NCI-H1930 (cell line): ENCODE results near the gene ZNRF2.
"Not testable (repeated sequence)": the region's sequence is repeated elsewhere in the genome, so short reads cannot be mapped to it uniquely, and the experiment has no call there.

Source experiments
- DNase-seq, 2 experiments: peaks; one replicate each; lab custom pipeline; 2025; lab: John Stamatoyannopoulos, UW

ZNRF2 gene

GRCh38 chr7:30363778-30364563, 79.6 kb downstream of the ZNRF2 start:
- DNase-seq = no peak

- no peak for DNase-seq
These were observed 80.4 kb downstream of the ZNRF2 start for GRCh38 chr7:30364773-30365172.

- DNase-seq = no peak
These were observed 81.2 kb downstream of the ZNRF2 start for GRCh38 chr7:30365621-30366020.

GRCh38 chr7:30366606-30367005, 82.2 kb downstream of the ZNRF2 start:
- DNase-seq = no peak

- no peak for DNase-seq
These were observed 83.2 kb downstream of the ZNRF2 start for GRCh38 chr7:30367561-30367960.

GRCh38 chr7:30369879-30370278, 85.5 kb downstream of the ZNRF2 start:
- DNase-seq = no peak

- no peak for DNase-seq
These were observed 86.9 kb downstream of the ZNRF2 start for GRCh38 chr7:30371321-30371720.

- DNase-seq = no peak
These were observed 93.9 kb downstream of the ZNRF2 start for GRCh38 chr7:30378275-30378674.

GRCh38 chr7:30379131-30379530, 94.7 kb downstream of the ZNRF2 start:
- no peak for DNase-seq

GRCh38 chr7:30379741-30380140, 95.3 kb downstream of the ZNRF2 start:
- no peak for DNase-seq

- no peak for DNase-seq
These were observed 95.9 kb downstream of the ZNRF2 start for GRCh38 chr7:30380294-30380693.

- DNase-seq = not testable (repeated sequence)
These were observed 96.4 kb downstream of the ZNRF2 start for GRCh38 chr7:30380824-30381223.

GRCh38 chr7:30382607-30383006, 98.2 kb downstream of the ZNRF2 start:
- DNase-seq = no peak

- no peak for DNase-seq
These were observed 105.4 kb downstream of the ZNRF2 start for GRCh38 chr7:30389791-30390190.

- no peak for DNase-seq
These were observed 106.6 kb downstream of the ZNRF2 start for GRCh38 chr7:30390736-30391636.

- no peak for DNase-seq
These were observed 107.4 kb downstream of the ZNRF2 start for GRCh38 chr7:30391806-30392205.

- no peak for DNase-seq
These were observed 111.3 kb downstream of the ZNRF2 start for GRCh38 chr7:30395676-30396075.

GRCh38 chr7:30396389-30396788, 112.0 kb downstream of the ZNRF2 start:
- no peak for DNase-seq

GRCh38 chr7:30403477-30403876, 119.1 kb downstream of the ZNRF2 start:
- no peak for DNase-seq

GRCh38 chr7:30405179-30405578, 120.8 kb downstream of the ZNRF2 start:
- DNase-seq = no peak

- no peak for DNase-seq
These were observed 122.4 kb downstream of the ZNRF2 start for GRCh38 chr7:30406664-30407425.

- no peak for DNase-seq
These were observed 126.8 kb downstream of the ZNRF2 start for GRCh38 chr7:30411173-30411572.
